ENCODE data around the gene GLT6D1. TPM values are rescaled to one million over a fixed set of nuclear protein-coding genes. Genes with fewer than 3 reads are reported as not detected.
A peak's percentile ranks its signal among the peaks of the same experiment; 100 is the strongest.
"Not testable (repeated sequence)": the region's sequence is repeated elsewhere in the genome, so short reads cannot be mapped to it uniquely, and the experiment has no call there.

GLT6D1 gene
- total RNA-seq, 1 donor = not detected

DNA sequence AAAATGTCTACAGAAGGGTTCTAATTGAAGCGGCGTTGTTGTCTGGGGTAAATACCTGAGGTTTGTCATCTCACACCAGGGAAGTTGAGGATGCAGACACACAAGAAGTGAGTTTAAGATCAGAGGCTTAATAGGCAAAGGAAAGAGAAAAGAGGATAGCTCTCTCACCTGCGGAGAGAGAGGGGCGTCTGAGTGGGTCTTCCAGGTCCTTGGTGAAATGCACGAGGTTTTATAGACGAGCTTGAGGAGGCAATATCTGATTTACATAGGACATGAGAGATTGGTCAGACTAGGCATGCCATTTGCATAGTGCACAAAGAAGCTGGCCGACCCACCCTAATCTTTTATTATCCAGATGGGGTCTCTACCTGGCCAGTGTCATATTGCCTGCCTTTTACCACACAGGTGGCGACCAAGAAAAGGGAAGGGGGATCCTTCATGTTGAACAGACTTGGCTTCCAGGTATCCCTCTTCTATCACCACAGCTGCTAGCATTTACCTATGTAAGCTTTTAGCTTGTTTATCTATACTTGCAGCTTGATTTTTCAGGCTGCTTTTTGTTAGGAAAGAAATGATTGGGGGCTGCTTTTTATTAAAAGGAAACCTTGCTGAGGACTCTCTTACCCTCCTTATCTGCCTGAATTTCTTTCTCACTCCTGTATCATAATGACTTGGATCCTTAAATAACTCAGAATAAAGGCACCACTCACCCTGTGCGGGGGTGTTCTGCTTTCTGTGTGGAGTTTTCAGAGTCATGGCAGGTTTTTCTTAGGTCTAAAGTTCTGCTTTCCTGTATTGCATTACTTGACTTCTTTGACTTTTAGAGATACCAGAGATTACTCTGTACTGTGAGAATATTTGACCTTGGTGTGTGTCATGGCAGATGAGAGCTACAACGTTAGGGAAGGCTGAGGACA lies 9.4 kb upstream of the GLT6D1 start:
- TF ChIP-seq, protein P1, sequence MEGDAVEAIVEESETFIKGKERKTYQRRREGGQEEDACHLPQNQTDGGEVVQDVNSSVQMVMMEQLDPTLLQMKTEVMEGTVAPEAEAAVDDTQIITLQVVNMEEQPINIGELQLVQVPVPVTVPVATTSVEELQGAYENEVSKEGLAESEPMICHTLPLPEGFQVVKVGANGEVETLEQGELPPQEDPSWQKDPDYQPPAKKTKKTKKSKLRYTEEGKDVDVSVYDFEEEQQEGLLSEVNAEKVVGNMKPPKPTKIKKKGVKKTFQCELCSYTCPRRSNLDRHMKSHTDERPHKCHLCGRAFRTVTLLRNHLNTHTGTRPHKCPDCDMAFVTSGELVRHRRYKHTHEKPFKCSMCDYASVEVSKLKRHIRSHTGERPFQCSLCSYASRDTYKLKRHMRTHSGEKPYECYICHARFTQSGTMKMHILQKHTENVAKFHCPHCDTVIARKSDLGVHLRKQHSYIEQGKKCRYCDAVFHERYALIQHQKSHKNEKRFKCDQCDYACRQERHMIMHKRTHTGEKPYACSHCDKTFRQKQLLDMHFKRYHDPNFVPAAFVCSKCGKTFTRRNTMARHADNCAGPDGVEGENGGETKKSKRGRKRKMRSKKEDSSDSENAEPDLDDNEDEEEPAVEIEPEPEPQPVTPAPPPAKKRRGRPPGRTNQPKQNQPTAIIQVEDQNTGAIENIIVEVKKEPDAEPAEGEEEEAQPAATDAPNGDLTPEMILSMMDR (IDR thresholded peaks at IDR 0.05; ENCODE audit: insufficient read depth, low read depth, low read length) = no peak
- no peak overlapping the region for H3K4me3 ChIP-seq (ENCODE audit: low read depth, low read length)
- no peak for DNase-seq (ENCODE audit: low read depth)

DNA sequence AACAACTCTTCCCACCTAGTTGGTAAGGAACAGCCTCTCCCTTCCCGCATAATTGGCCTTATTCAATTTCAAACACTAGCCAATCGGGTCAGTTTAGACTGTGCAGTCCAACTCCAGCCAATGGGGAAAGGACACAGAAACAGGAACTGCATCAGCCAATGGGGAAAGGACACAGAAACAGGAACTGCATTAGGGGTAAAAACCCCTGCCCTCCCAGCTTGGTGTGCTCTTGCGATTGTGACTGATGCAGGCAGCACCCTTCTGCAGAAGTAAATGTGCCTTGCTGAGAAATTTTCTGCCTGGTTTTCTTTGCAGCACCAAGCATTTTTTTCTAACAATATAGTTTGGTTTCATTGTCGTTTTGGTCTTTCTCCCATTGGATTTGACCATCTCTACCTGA lies 8.5 kb upstream of the GLT6D1 start:
- no peak overlapping the region for H3K4me3 ChIP-seq (ENCODE audit: low read depth, low read length)
- TF ChIP-seq, protein P1 (IDR thresholded peaks at IDR 0.05; ENCODE audit: insufficient read depth, low read depth, low read length) = no peak
- DNase-seq (ENCODE audit: low read depth) = no peak

DNA sequence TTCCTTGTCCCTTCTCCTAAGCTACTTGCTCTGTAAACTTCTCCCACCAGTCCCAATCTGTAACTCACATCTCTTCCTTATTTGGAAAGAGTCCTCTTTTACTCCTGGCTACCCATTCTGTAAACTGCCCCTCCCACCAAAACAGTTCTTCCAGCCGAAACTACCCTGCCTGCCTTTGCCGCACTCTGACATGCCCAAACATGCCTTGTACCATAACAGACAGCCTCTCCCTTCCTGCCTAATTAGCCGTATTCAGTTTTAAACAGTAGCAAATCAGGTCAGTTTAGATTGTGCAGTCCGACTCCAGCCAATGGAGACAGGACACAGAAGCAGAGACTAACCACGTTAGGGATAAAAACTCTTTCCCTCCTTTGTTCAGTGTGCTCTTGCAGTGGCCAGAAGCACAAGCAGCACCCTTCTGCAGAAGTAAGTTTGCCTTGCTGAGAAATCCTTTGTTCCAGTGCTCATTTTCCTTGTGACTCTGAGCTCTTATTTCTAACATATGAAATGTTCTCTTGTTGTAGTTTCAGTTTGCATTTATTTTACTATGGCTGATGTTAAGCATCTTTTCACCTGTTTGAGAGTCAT lies 5.4 kb upstream of the GLT6D1 start:
- DNase-seq (ENCODE audit: low read depth) = no peak
- H3K4me3 ChIP-seq (ENCODE audit: low read depth, low read length) = no peak overlapping the region
- TF ChIP-seq, protein P1 (IDR thresholded peaks at IDR 0.05; ENCODE audit: insufficient read depth, low read depth, low read length) = no peak

DNA sequence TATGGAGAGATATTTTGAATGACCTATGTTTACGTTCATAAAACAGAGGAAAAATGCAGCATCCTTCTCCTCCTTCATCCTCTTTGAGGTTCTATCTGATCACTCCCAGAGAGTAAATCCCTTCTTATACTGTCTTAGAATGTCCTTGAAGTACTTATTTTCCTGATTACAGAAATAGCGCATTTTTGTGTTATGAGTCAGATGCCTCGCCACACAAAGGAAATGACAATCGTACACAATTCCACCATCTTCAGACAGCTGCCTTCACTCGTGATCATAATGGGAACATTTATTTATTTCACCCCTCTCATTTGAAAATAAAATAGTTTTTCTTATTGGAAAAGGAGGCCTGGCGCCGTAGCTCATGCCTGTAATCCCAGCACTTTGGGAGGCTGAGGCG lies 2.4 kb upstream of the GLT6D1 start:
- no peak overlapping the region for H3K4me3 ChIP-seq (ENCODE audit: low read depth, low read length)
- peak; percentile 56 for DNase-seq (ENCODE audit: low read depth)
- TF ChIP-seq, protein P1 (IDR thresholded peaks at IDR 0.05; ENCODE audit: insufficient read depth, low read depth, low read length) = no peak

DNA sequence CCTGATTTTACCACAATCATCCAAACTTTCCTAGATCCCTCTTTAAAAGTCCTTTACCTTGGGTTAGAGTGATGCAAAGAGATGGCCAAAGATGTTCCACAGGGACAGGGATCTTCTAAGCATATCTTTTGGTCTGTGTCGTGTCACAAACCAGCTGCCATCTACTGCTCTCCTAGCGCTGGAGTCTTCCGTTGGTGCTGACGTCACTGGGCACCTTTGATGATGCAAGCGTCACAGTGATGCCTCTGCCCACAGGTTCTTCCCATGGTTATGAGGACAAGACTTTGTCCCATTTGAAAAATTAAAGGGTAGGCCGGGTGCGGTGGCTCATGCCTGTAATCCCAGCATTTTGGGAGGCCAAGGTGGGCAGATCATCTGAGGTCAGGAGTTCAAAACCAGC lies 1.7 kb upstream of the GLT6D1 start:
- no peak overlapping the region for H3K4me3 ChIP-seq (ENCODE audit: low read depth, low read length)
- no peak for DNase-seq (ENCODE audit: low read depth)
- TF ChIP-seq, protein P1 (IDR thresholded peaks at IDR 0.05; ENCODE audit: insufficient read depth, low read depth, low read length) = no peak

DNA sequence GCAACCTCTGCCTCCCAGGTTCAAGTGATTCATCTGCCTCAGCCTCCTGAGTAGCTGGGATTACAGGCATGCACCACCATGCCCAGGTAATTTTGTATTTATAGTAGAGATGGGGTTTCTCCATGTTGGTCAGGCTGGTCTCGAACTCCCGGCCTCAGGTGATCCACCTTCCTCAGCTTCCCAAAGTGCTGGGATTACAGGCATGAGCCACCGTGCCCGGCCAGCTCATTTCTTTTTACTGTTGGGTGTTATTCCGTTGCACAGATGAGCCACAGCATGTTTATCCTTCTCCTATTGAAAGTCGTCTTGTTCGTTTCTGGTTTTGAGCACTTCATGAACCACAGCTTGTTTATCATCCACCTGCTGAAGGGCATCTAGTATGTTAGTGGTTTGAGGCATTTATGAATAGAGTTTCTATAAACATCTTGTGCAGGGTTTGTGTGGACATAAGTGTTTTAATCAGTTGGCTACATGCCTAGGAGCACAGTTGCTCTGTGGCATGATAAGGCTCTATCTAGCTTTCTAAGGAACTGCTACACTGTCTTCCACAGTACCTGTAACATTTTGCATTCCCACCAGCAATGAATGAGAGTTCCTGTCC lies 2.3 kb downstream of the GLT6D1 start:
- DNase-seq (ENCODE audit: low read depth); H3K4me3 ChIP-seq (ENCODE audit: low read depth, low read length): not testable (repeated sequence)

DNA sequence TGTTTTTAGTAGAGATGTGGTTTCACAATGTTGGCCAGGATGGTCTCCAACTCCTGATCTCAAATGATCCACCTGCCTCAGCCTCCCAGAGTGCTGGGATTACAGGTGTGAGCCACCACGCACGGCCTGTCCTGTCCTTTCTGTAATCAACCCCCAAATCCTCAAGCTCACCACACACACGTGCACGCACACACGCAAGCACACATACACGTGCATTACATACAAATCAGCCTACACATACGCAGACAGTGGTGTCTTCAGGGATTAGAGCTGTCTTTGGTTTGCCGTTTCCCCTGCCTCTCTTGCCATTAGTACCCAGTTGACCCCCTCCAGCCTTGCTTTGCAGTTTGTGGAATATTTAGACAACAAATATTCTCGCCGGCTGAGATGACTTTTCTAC lies 6.5 kb downstream of the GLT6D1 start:
- DNase-seq (ENCODE audit: low read depth) = no peak
- H3K4me3 ChIP-seq (ENCODE audit: low read depth, low read length) = no peak overlapping the region
- TF ChIP-seq, protein P1 (IDR thresholded peaks at IDR 0.05; ENCODE audit: insufficient read depth, low read depth, low read length) = no peak

Measured in fibroblast of villous mesenchyme (primary cell).